ENCODE measurements around the gene DOCK8.

GRCh38 chr9:228929-229695 lies 14.4 kb downstream of the DOCK8 start:
- TF ChIP-seq, protein P1, sequence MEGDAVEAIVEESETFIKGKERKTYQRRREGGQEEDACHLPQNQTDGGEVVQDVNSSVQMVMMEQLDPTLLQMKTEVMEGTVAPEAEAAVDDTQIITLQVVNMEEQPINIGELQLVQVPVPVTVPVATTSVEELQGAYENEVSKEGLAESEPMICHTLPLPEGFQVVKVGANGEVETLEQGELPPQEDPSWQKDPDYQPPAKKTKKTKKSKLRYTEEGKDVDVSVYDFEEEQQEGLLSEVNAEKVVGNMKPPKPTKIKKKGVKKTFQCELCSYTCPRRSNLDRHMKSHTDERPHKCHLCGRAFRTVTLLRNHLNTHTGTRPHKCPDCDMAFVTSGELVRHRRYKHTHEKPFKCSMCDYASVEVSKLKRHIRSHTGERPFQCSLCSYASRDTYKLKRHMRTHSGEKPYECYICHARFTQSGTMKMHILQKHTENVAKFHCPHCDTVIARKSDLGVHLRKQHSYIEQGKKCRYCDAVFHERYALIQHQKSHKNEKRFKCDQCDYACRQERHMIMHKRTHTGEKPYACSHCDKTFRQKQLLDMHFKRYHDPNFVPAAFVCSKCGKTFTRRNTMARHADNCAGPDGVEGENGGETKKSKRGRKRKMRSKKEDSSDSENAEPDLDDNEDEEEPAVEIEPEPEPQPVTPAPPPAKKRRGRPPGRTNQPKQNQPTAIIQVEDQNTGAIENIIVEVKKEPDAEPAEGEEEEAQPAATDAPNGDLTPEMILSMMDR (IDR thresholded peaks at IDR 0.05): no peak
- no peak for TF ChIP-seq EZH2 (IDR thresholded peaks at IDR 0.05)

Measured in neural progenitor cell (in vitro differentiated cells).